Occipital lobe (tissue), 2 donors: ENCODE measurements around the gene ATXN7L1. TPM values are rescaled to one million over a fixed set of nuclear protein-coding genes. Genes with fewer than 3 reads are reported as not detected.
"Not testable (repeated sequence)": the region's sequence is repeated elsewhere in the genome, so short reads cannot be mapped to it uniquely, and the experiment has no call there.

ENCODE experiments used
- DNase-seq: peaks from one replicate; lab custom pipeline; 2025; lab: John Stamatoyannopoulos, UW
- total RNA-seq: library from RNA; depleted of rRNA; stranded (reverse); fragments of >200 nt; gene quantifications from one replicate; pipeline ENCODE4 v1.2.3, GENCODE V29; 2014

Gene ATXN7L1
- total RNA-seq, 1 donor from 2014 or later = 12.3 TPM

GRCh38 chr7:105890290-105890997, 14.0 kb upstream of the ATXN7L1 start:
- DNase-seq = no peak

GRCh38 chr7:105887569-105888189, 11.3 kb upstream of the ATXN7L1 start:
- DNase-seq = no peak

GRCh38 chr7:105886776-105887175, 10.4 kb upstream of the ATXN7L1 start:
- DNase-seq = no peak

- DNase-seq = no peak
Observed at GRCh38 chr7:105885387-105886111, 9.2 kb upstream of the ATXN7L1 start.

- DNase-seq = not testable (repeated sequence)
Observed at GRCh38 chr7:105883179-105883578, 6.8 kb upstream of the ATXN7L1 start.

- DNase-seq = no peak
Observed at GRCh38 chr7:105881439-105881838, 5.0 kb upstream of the ATXN7L1 start.

- DNase-seq = no peak
Observed at GRCh38 chr7:105880571-105881330, 4.4 kb upstream of the ATXN7L1 start.

- no peak for DNase-seq
Observed at GRCh38 chr7:105879782-105880181, 3.4 kb upstream of the ATXN7L1 start.

GRCh38 chr7:105878746-105879605, 2.6 kb upstream of the ATXN7L1 start:
- DNase-seq = no peak

- DNase-seq = no peak
Observed at GRCh38 chr7:105877736-105878135, 1.3 kb upstream of the ATXN7L1 start.

GRCh38 chr7:105876964-105877601, 684 bp upstream of the ATXN7L1 start:
- no peak for DNase-seq

- DNase-seq = no peak
Observed at GRCh38 chr7:105875505-105875904, 894 bp downstream of the ATXN7L1 start.

GRCh38 chr7:105874055-105874454, 2.3 kb downstream of the ATXN7L1 start:
- no peak for DNase-seq

GRCh38 chr7:105872491-105872890, 3.9 kb downstream of the ATXN7L1 start:
- DNase-seq = no peak

- DNase-seq = no peak
Observed at GRCh38 chr7:105871142-105871541, 5.3 kb downstream of the ATXN7L1 start.

- DNase-seq = no peak
Observed at GRCh38 chr7:105866102-105866801, 10.1 kb downstream of the ATXN7L1 start.

- DNase-seq = no peak
Observed at GRCh38 chr7:105863876-105864275, 12.5 kb downstream of the ATXN7L1 start.

- no peak for DNase-seq
Observed at GRCh38 chr7:105862770-105863169, 13.6 kb downstream of the ATXN7L1 start.

- DNase-seq = no peak
Observed at GRCh38 chr7:105862276-105862675, 14.1 kb downstream of the ATXN7L1 start.

GRCh38 chr7:105861224-105861623, 15.2 kb downstream of the ATXN7L1 start:
- no peak for DNase-seq
